ENCODE data around the gene PTPN23. TPM values are rescaled to one million over a fixed set of nuclear protein-coding genes. Genes with fewer than 3 reads are reported as not detected.
A peak's percentile ranks its signal among the peaks of the same experiment; 100 is the strongest.

PTPN23 gene
- total RNA-seq (2013), result 7.0 TPM
- polyA plus RNA-seq, result 10 to 100 TPM in 1 of 3 donors, 1 to 10 TPM in 2; 1.2 to 13.7 (median 1.3) TPM
- 16.4 and 20.6 TPM in 2 replicates for polyA minus RNA-seq
- total RNA-seq, result 9.1 to 51.4 (median 20.0) reads per million in 11 experiments

GRCh38 chr3:47380601-47381316 is at the start of gene PTPN23:
Gene PTPN23 (plus strand): TSS chr3:47381021. CDS start chr3:47381097, 76 bp downstream.
- Histone ChIP-seq H4K20me1 (ENCODE audit: insufficient read depth, low read length) (peaks cover 45% of the 10 kb centered on the region), H3K27ac (ENCODE audit: low read depth in 1 of 2, low read length in 2 of 2) (peak within 1 kb of the TSS; percentile 97 to 98), H3K79me2 (ENCODE audit: insufficient read depth, low read length) (peaks cover 70% of the 10 kb centered on the region), H3K36me3 (replicated peaks in 1 of 2; ENCODE audit: control insufficient read depth in 1 of 2, insufficient read depth in 2 of 2, low read length in 2 of 2) (peaks cover 2 to 11% of the 10 kb centered on the region in 2 donors), H3K4me3 (replicated peaks in 1 of 3; ENCODE audit: low read depth in 2 of 3, low read length in 3 of 3) (peak within 1 kb of the TSS; percentile 92 to 99 (median 94)), H3K27me3 (ENCODE audit: control insufficient read depth in 2 of 2, insufficient read depth in 2 of 2, low read length in 2 of 2) (no peaks in the 10 kb centered on the region), H3K9me3 (replicated peaks in 1 of 2; ENCODE audit: control insufficient read depth in 1 of 2, insufficient read depth in 1 of 2, low read length in 2 of 2) (no peaks in the 10 kb centered on the region), H2AFZ (ENCODE audit: insufficient read depth, low read depth, low read length, poor library complexity, severe bottlenecking) (peak within 1 kb of the TSS; percentile 88), H3K9ac (ENCODE audit: insufficient read depth, low read length, poor library complexity, severe bottlenecking) (peak within 1 kb of the TSS; percentile 93), H3K4me1 (ENCODE audit: control insufficient read depth in 1 of 2, insufficient read depth in 2 of 2, low read length in 2 of 2) (peaks cover 46 to 51% of the 10 kb centered on the region in 2 donors), H3K4me2 (replicated peaks; ENCODE audit: extremely low read depth, low read length, poor library complexity, severe bottlenecking) (peak within 1 kb of the TSS; percentile 97)
- DNase-seq, result peak; percentile 98 to 99 (median 98)
- no peak for TF ChIP-seq CTCF (IDR thresholded peaks at IDR 0.05)
- peaks cover 0 to 2% (median 0%) of the 10 kb centered on the region in 3 donors for H3K27me3 Mint-ChIP-seq (ENCODE audit: low read depth in 3 of 3)
- H3K4me1 Mint-ChIP-seq, result peaks cover 57% of the 10 kb centered on the region
- H3K27ac Mint-ChIP-seq, result peak within 1 kb of the TSS; percentile 98 to 100 (median 99)
- H3K4me3 Mint-ChIP-seq, result peak within 1 kb of the TSS; percentile 97 to 99
- WGBS (ENCODE audit: insufficient coverage), result under 1% methylated on average over 55 of the region's 61 CpGs
- no peaks in the 10 kb centered on the region for H3K9me3 Mint-ChIP-seq
- intact Hi-C loops (cut with micrococcal nuclease), result loop anchor here (2.0 to 10.0 kb wide), 2 partner anchors 96 to 98 kb away; partner anchors contain the start of genes KIF9 (in 2 of the 2) and KLHL18 (in 2 of the 2)
- peaks cover 8 to 15% of the 10 kb centered on the region in 2 donors for H3K36me3 Mint-ChIP-seq

- H3K9me3 Mint-ChIP-seq, result no peaks in the 10 kb centered on the region
- Histone ChIP-seq H2AFZ (ENCODE audit: insufficient read depth, low read depth, low read length, poor library complexity, severe bottlenecking) (no peak overlapping the region), H3K27me3 (ENCODE audit: control insufficient read depth in 2 of 2, insufficient read depth in 2 of 2, low read length in 2 of 2) (no peaks in the 10 kb centered on the region), H3K27ac (ENCODE audit: low read depth in 1 of 2, low read length in 2 of 2) (no peak overlapping the region), H3K9me3 (replicated peaks in 1 of 2; ENCODE audit: control insufficient read depth in 1 of 2, insufficient read depth in 1 of 2, low read length in 2 of 2) (no peaks in the 10 kb centered on the region), H3K4me2 (replicated peaks; ENCODE audit: extremely low read depth, low read length, poor library complexity, severe bottlenecking) (no peak overlapping the region), H3K9ac (ENCODE audit: insufficient read depth, low read length, poor library complexity, severe bottlenecking) (no peak overlapping the region), H3K4me3 (replicated peaks in 1 of 3; ENCODE audit: low read depth in 2 of 3, low read length in 3 of 3) (no peak overlapping the region), H3K36me3 (replicated peaks in 1 of 2; ENCODE audit: control insufficient read depth in 1 of 2, insufficient read depth in 2 of 2, low read length in 2 of 2) (peaks cover 96 to 98% of the 10 kb centered on the region in 2 donors), H4K20me1 (ENCODE audit: insufficient read depth, low read length) (peaks cover 67% of the 10 kb centered on the region), H3K4me1 (ENCODE audit: control insufficient read depth in 1 of 2, insufficient read depth in 2 of 2, low read length in 2 of 2) (no peaks in the 10 kb centered on the region), H3K79me2 (ENCODE audit: insufficient read depth, low read length) (no peaks in the 10 kb centered on the region)
- no peak for TF ChIP-seq CTCF (IDR thresholded peaks at IDR 0.05)
- peaks cover 91 to 100% of the 10 kb centered on the region in 2 donors for H3K36me3 Mint-ChIP-seq
- H3K4me1 Mint-ChIP-seq, result no peaks in the 10 kb centered on the region
- 86% methylated on average over 3 of the region's 3 CpGs for WGBS (ENCODE audit: insufficient coverage)
- peak overlapping the region in 3 of 7 donors; percentile 13 to 36 (median 34) for H3K27ac Mint-ChIP-seq
- intact Hi-C loops (cut with micrococcal nuclease), result no loop called here
- no peak for DNase-seq
- H3K27me3 Mint-ChIP-seq (ENCODE audit: low read depth in 3 of 3), result no peaks in the 10 kb centered on the region
- H3K4me3 Mint-ChIP-seq, result no peak overlapping the region
Observed at GRCh38 chr3:47333907-47334306, 46.9 kb upstream of the PTPN23 start.
